ENCODE measurements around the gene HAO2. TPM values are rescaled to one million over a fixed set of nuclear protein-coding genes. Genes with fewer than 3 reads are reported as not detected.
A peak's percentile ranks its signal among the peaks of the same experiment; 100 is the strongest.

The HAO2 gene
- total and polyA plus RNA-seq, 8 donors: 0.11 to 0.76 (median 0.35) TPM; not detected in 2

DNA sequence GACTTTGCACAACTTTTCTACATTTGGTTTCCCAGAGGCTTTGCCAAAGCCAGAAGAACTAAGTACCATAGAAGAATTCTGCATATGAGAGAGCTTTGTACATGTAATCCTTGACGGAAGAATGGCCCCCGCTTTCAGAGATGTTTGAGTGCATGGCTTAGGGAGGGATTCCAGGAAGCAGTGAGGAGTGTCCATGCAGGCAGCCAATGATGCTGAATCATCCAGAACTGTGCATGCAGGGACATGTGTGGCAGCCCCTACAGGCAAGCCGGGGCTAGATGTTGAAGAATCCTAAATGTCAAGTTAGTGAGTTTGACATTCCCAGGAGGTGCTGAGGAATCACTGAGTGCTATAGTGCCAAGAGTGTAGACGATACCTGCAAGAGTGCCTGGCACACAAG lies 9.9 kb upstream of the HAO2 start:
- ATAC-seq: no peak
- Histone ChIP-seq H3K9me3 (no peaks in the 10 kb centered on the region), H3K27ac (no peak overlapping the region), H3K4me1 (no peaks in the 10 kb centered on the region), H3K36me3 (no peaks in the 10 kb centered on the region), H3K4me3 (no peak overlapping the region), H3K27me3 (no peaks in the 10 kb centered on the region)
- DNase-seq: peak in 1 of 4 donors; percentile 27
- TF ChIP-seq, protein P1, sequence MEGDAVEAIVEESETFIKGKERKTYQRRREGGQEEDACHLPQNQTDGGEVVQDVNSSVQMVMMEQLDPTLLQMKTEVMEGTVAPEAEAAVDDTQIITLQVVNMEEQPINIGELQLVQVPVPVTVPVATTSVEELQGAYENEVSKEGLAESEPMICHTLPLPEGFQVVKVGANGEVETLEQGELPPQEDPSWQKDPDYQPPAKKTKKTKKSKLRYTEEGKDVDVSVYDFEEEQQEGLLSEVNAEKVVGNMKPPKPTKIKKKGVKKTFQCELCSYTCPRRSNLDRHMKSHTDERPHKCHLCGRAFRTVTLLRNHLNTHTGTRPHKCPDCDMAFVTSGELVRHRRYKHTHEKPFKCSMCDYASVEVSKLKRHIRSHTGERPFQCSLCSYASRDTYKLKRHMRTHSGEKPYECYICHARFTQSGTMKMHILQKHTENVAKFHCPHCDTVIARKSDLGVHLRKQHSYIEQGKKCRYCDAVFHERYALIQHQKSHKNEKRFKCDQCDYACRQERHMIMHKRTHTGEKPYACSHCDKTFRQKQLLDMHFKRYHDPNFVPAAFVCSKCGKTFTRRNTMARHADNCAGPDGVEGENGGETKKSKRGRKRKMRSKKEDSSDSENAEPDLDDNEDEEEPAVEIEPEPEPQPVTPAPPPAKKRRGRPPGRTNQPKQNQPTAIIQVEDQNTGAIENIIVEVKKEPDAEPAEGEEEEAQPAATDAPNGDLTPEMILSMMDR (IDR thresholded peaks at IDR 0.05): no peak
- intact Hi-C loops (cut with DNase I): no loop called here

- intact Hi-C loops (cut with DNase I): loop anchor here in 1 of 2 donors (10.0 kb wide), 1 partner anchor 75 kb away; no protein-coding TSS in a partner anchor
- ATAC-seq (no peak), DNase-seq (no peak)
- Histone ChIP-seq H3K4me3 (no peak overlapping the region), H3K27me3 (no peaks in the 10 kb centered on the region), H3K4me1 (no peaks in the 10 kb centered on the region), H3K27ac (no peak overlapping the region), H3K9me3 (no peaks in the 10 kb centered on the region), H3K36me3 (no peaks in the 10 kb centered on the region)
- TF ChIP-seq, protein P1 (IDR thresholded peaks at IDR 0.05): no peak
Measured at GRCh38 chr1:119359730-119360129, 8.9 kb upstream of the HAO2 start.

GRCh38 chr1:119361205-119361604 lies 7.4 kb upstream of the HAO2 start:
- H3K27me3 ChIP-seq: no peaks in the 10 kb centered on the region
- TF ChIP-seq, protein P1 (IDR thresholded peaks at IDR 0.05): no peak
- intact Hi-C loops (cut with DNase I): loop anchor here in 1 of 2 donors (10.0 kb wide), 1 partner anchor 76 kb away; no protein-coding TSS in a partner anchor
- no peak overlapping the region for H3K27ac ChIP-seq
- H3K4me3 ChIP-seq: no peak overlapping the region
- ATAC-seq (no peak), DNase-seq (no peak)
- no peaks in the 10 kb centered on the region for H3K4me1 ChIP-seq
- no peaks in the 10 kb centered on the region for H3K36me3 ChIP-seq
- no peaks in the 10 kb centered on the region for H3K9me3 ChIP-seq

GRCh38 chr1:119361620-119362344 lies 6.8 kb upstream of the HAO2 start:
- DNase-seq: no peak
- Histone ChIP-seq H3K4me1 (no peaks in the 10 kb centered on the region), H3K36me3 (no peaks in the 10 kb centered on the region), H3K4me3 (no peak overlapping the region), H3K27ac (no peak overlapping the region), H3K9me3 (no peaks in the 10 kb centered on the region), H3K27me3 (no peaks in the 10 kb centered on the region)
- ATAC-seq: no peak
- intact Hi-C loops (cut with DNase I): loop anchor here in 1 of 2 donors (10.0 kb wide), 1 partner anchor 77 kb away; no protein-coding TSS in a partner anchor
- TF ChIP-seq, protein P1 (IDR thresholded peaks at IDR 0.05): no peak

DNA sequence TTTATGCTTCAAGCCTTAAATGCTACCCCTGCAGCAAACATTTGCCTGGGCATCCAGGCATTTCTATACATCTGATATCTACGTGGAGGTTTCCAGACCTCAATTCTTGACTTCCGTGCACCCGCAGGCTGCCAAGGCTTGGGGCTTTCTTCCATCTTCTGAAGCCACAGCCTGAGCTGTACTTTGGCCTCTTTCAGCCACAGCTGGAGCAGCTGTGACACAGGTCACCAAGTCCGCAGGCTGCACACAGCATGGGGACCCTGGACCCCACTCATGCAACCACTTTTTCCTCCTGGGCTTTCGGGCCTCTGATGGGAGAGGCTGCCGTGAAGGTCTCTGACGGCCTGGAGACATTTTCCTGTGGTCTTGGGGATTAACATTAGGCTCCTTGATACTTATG lies 5.4 kb upstream of the HAO2 start:
- Histone ChIP-seq H3K36me3 (no peaks in the 10 kb centered on the region), H3K4me3 (no peak overlapping the region), H3K27me3 (no peaks in the 10 kb centered on the region), H3K4me1 (no peaks in the 10 kb centered on the region), H3K27ac (no peak overlapping the region), H3K9me3 (no peaks in the 10 kb centered on the region)
- ATAC-seq: no peak
- TF ChIP-seq, protein P1 (IDR thresholded peaks at IDR 0.05): no peak
- intact Hi-C loops (cut with DNase I): loop anchor here in 1 of 2 donors (10.0 kb wide), 1 partner anchor 78 kb away; no protein-coding TSS in a partner anchor
- peak in 1 of 4 donors; percentile 30 for DNase-seq
